Neural cell (in vitro differentiated cells): ENCODE measurements around the gene VPS13D. TPM values are rescaled to one million over a fixed set of nuclear protein-coding genes. Genes with fewer than 3 reads are reported as not detected.

Source experiments
- H2AFZ ChIP-seq: fragments of 200-600, 300-800 bp; sonication (generic), shearing (Covaris generic); 2 replicates; pipeline ENCODE4 v1.6.0; 2014; ENCODE audit warnings: low read depth, mild to moderate bottlenecking, antibody characterized with exemption, low read length, moderate library complexity
- H3F3A ChIP-seq: fragments of 200-600 bp; shearing (Covaris generic); 2 replicates; pipeline ENCODE4 v1.6.1; 2016; ENCODE audit warnings: mild to moderate bottlenecking, moderate library complexity, mixed read lengths, antibody characterized with exemption, low read length; ENCODE audit not compliant: insufficient read depth, poor library complexity, severe bottlenecking
- H3K27ac ChIP-seq: fragments of 200-600, 300-800 bp; sonication (generic), shearing (Covaris generic); 2 replicates; pipeline ENCODE4 v1.5.1; 2014; ENCODE audit warnings: mild to moderate bottlenecking, low read length, moderate library complexity
- H3K27me3 ChIP-seq: fragments of 300-800, 200-600 bp; sonication (generic), shearing (Covaris generic); 2 replicates; pipeline ENCODE4 v1.6.0; 2014; ENCODE audit warnings: mild to moderate bottlenecking, low read depth, low read length, moderate library complexity; ENCODE audit not compliant: insufficient read depth
- H3K36me3 ChIP-seq: fragments of 300-800, 200-600 bp; sonication (generic), shearing (Covaris generic); 2 replicates; pipeline ENCODE4 v1.5.1; 2014; ENCODE audit warnings: mild to moderate bottlenecking, antibody characterized with exemption, low read length, moderate library complexity; ENCODE audit not compliant: insufficient read depth
- H3K4me2 ChIP-seq: fragments of 300-800, 200-600 bp; sonication (generic), shearing (Covaris generic); 2 replicates; pipeline ENCODE4 v1.6.0; 2014; ENCODE audit warnings: mild to moderate bottlenecking, low read length
- H3K4me3 ChIP-seq: fragments of 300-800, 200-600 bp; sonication (generic), shearing (Covaris generic); 2 replicates; pipeline ENCODE4 v1.5.1; 2014; ENCODE audit warnings: mild to moderate bottlenecking, low read length, moderate library complexity
- H3K79me2 ChIP-seq: fragments of 200-600 bp; shearing (Covaris generic); replicated peaks from 2 replicates; pipeline ENCODE4 v1.6.0; 2014; ENCODE audit warnings: mild to moderate bottlenecking, low read length, moderate library complexity; ENCODE audit not compliant: insufficient read depth
- H3K9ac ChIP-seq: fragments of 300-800, 200-600 bp; sonication (generic), shearing (Covaris generic); 2 replicates; pipeline ENCODE4 v1.6.1; 2016; ENCODE audit warnings: mild to moderate bottlenecking, low read length, mixed read lengths
- H3K9me2 ChIP-seq: fragments of 200-600 bp; shearing (Covaris generic); 2 replicates; pipeline ENCODE4 v1.6.1; 2016; ENCODE audit warnings: mild to moderate bottlenecking, low read length, mixed read lengths; ENCODE audit not compliant: insufficient read depth
- H3K9me3 ChIP-seq: fragments of 200-600, 300-800 bp; sonication (generic), shearing (Covaris generic); 2 replicates; pipeline ENCODE4 v1.6.1; 2016; ENCODE audit warnings: mild to moderate bottlenecking, mixed run types, low read length, moderate library complexity, mixed read lengths
- H4K20me1 ChIP-seq: fragments of 200-600 bp; shearing (Covaris generic); 2 replicates; pipeline ENCODE4 v1.6.1; 2016; ENCODE audit warnings: mild to moderate bottlenecking, mixed run types; ENCODE audit not compliant: insufficient read depth
- CTCF ChIP-seq: fragments of 450-650 bp; IDR thresholded peaks from 2 replicates; pipeline ENCODE4 v1.5.1; 2014; ENCODE audit warnings: antibody characterized with exemption, mild to moderate bottlenecking, moderate library complexity; ENCODE audit not compliant: poor library complexity, severe bottlenecking
- EP300 ChIP-seq: fragments of 450-650 bp; conservative IDR thresholded peaks from 2 replicates; pipeline ENCODE4 v1.6.1; 2014; ENCODE audit warnings: antibody characterized with exemption, mild to moderate bottlenecking, moderate library complexity; ENCODE audit not compliant: poor library complexity, severe bottlenecking
- EZH2 ChIP-seq: fragments of 200-600, 300-800 bp; shearing (Covaris generic), sonication (generic); IDR thresholded peaks from 2 replicates; pipeline ENCODE4 v1.6.1; 2014; ENCODE audit warnings: antibody characterized with exemption, low read length, borderline replicate concordance, mild to moderate bottlenecking; ENCODE audit not compliant: insufficient read depth, poor library complexity, severe bottlenecking
- MXI1 ChIP-seq: fragments of 450-650 bp; conservative IDR thresholded peaks from 2 replicates; pipeline ENCODE4 v1.6.1; 2014; ENCODE audit warnings: antibody characterized with exemption, mild to moderate bottlenecking; ENCODE audit not compliant: poor library complexity, severe bottlenecking
- POLR2AphosphoS5 ChIP-seq: IDR thresholded peaks from 2 replicates; pipeline ENCODE4 v1.6.1; 2012
- RAD21 ChIP-seq: fragments of 450-650 bp; conservative IDR thresholded peaks from 2 replicates; pipeline ENCODE4 v1.6.1; 2014; ENCODE audit warnings: antibody characterized with exemption, mild to moderate bottlenecking, moderate library complexity
- REST ChIP-seq: IDR thresholded peaks from 2 replicates; pipeline ENCODE4 v1.6.1; 2012; ENCODE audit warnings: borderline replicate concordance
- SMC3 ChIP-seq: fragments of 450-650 bp; conservative IDR thresholded peaks from 2 replicates; pipeline ENCODE4 v1.6.1; 2014; ENCODE audit warnings: antibody characterized with exemption, mild to moderate bottlenecking, moderate library complexity; ENCODE audit not compliant: poor library complexity
- TAF1 ChIP-seq: IDR thresholded peaks from 2 replicates; pipeline ENCODE4 v1.6.1; 2012; ENCODE audit warnings: low read depth
- polyA plus RNA-seq: library from polyadenylated mRNA; depleted of rRNA; stranded (reverse); fragments of >200 nt; gene quantifications from 2 replicates; pipeline ENCODE4 v1.2.3, GENCODE V29; 2014

VPS13D gene
- polyA plus RNA-seq, 1 donor from 2014 or later = 24.5 TPM

DNA sequence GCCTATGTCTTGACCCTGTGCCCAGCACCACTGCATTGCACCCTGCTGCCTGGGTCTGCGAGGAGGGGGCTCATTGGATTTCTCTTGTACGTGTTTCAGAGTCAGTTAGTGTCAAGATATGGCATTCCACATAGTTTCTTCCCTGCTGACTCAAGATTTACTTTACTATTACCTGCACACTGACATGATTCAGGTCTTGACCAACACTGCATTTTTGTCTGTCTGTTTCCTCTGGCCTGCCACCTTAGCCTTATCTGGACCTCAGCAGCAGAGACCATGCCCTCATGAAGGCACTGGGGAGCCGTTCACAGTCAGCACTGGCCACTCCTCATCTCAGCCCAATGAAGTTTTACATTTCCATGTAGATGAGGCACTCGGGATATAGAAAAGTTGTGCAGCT lies 232.8 kb downstream of the VPS13D start:
- Histone ChIP-seq H3K4me2 (no peak overlapping the region), H3K27ac (no peak overlapping the region), H3K4me3 (no peak overlapping the region), H3K36me3 (peaks cover 12% of the 10 kb centered on the region), H3K9ac (no peak overlapping the region), H4K20me1 (no peaks in the 10 kb centered on the region), H3K9me2 (no peaks in the 10 kb centered on the region), H3K9me3 (no peaks in the 10 kb centered on the region), H3K27me3 (no peaks in the 10 kb centered on the region), H3F3A (no peaks in the 10 kb centered on the region), H2AFZ (no peak overlapping the region), H3K79me2 (no peaks in the 10 kb centered on the region)
- TF ChIP-seq CTCF = no peak
- no peak for TF ChIP-seq MXI1
- no peak for TF ChIP-seq TAF1

GRCh38 chr1:12464045-12464461 lies 234.2 kb downstream of the VPS13D start:
- H3K79me2 ChIP-seq = no peaks in the 10 kb centered on the region
- H3F3A ChIP-seq = no peaks in the 10 kb centered on the region
- no peaks in the 10 kb centered on the region for H3K9me3 ChIP-seq
- no peaks in the 10 kb centered on the region for H4K20me1 ChIP-seq
- peaks cover 12% of the 10 kb centered on the region for H3K36me3 ChIP-seq
- no peak overlapping the region for H3K9ac ChIP-seq
- H3K27me3 ChIP-seq = no peaks in the 10 kb centered on the region
- no peak for TF ChIP-seq RAD21
- no peak for TF ChIP-seq TAF1
- no peak for TF ChIP-seq POLR2AphosphoS5
- TF ChIP-seq SMC3 = no peak
- no peak for TF ChIP-seq MXI1
- TF ChIP-seq EZH2 = no peak
- no peak for TF ChIP-seq REST
- H2AFZ ChIP-seq = no peak overlapping the region
- no peak overlapping the region for H3K4me3 ChIP-seq
- H3K4me2 ChIP-seq = no peak overlapping the region
- H3K27ac ChIP-seq = no peak overlapping the region
- no peaks in the 10 kb centered on the region for H3K9me2 ChIP-seq

DNA sequence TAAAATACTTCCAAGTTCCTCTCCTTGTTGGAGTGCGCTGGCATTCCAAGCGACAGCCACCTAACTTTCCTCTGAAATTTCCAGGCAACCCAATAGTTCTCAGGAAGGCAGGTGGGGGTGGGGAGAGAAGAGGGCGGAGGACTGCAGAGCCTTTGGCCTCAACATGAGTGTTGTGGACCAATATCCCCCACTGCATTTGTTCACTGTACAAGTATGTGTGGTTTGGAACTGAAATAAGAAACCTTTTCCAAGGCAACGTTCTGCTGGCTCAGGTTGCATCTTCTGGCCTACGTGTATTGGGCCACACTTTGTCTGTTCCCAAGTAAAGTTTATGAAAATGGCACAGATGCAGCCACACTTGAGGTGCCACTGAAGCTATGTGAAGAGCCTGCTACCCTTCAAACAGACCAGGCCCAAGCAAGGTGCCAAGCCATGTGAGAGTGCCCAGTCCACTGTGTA lies 234.8 kb downstream of the VPS13D start:
- Histone ChIP-seq H3K79me2 (no peaks in the 10 kb centered on the region), H3K36me3 (peaks cover 12% of the 10 kb centered on the region), H3K4me2 (no peak overlapping the region), H3F3A (no peaks in the 10 kb centered on the region), H3K9ac (no peak overlapping the region), H3K27me3 (no peaks in the 10 kb centered on the region), H3K9me2 (no peaks in the 10 kb centered on the region), H3K27ac (no peak overlapping the region), H3K4me3 (no peak overlapping the region), H4K20me1 (no peaks in the 10 kb centered on the region), H2AFZ (no peak overlapping the region), H3K9me3 (no peaks in the 10 kb centered on the region)
- TF ChIP-seq EP300 (no peak), EZH2 (no peak), POLR2AphosphoS5 (no peak), TAF1 (no peak), RAD21 (no peak), CTCF (no peak), SMC3 (no peak), REST (no peak), MXI1 (no peak)
